HepG2 (cell line): ENCODE results near the gene IL26. TPM values are rescaled to one million over a fixed set of nuclear protein-coding genes. Genes with fewer than 3 reads are reported as not detected.

Experiments used
- ATAC-seq: fragments of 200-7000 bp; cut with Tn5 transposase; 3 replicates; pipeline ENCODE4 v1.9.1; 2020; ENCODE audit warnings: mild to moderate bottlenecking, moderate library complexity
- BruUV-seq: library from RNA; stranded (reverse); fragments of 400-500 nt; replicated peaks from 2 replicates; lab custom pipeline; 2021; lab: Mats Ljungman, UMichigan
- CTCF ChIA-PET: fragments of 300-600 bp; formaldehyde crosslinking; extraction: SDS; loops from one replicate; lab custom pipeline; 2021; ENCODE audit warnings: low total read pairs, inconsistent platforms, low intra/inter-chr PET ratio; lab: Yijun Ruan, JAX
- POLR2A ChIA-PET: fragments of 350-600 bp; sonication (Branson Sonifier 250); formaldehyde crosslinking; loops from one replicate; lab custom pipeline; 2020; ENCODE audit warnings: antibody characterized with exemption, inconsistent platforms; lab: Yijun Ruan, JAX
- DNase-seq: peaks from one replicate; pipeline ENCODE4 v3.0.0-alpha.2; 2015; ENCODE audit warnings: low spot score
- FAIRE-seq: peaks from 3 replicates; lab custom pipeline; 2011; peaks lifted over from hg19 to GRCh38; lab: Jason Lieb, UNC
- H2AFZ ChIP-seq: one replicate; pipeline ENCODE4 v1.6.1; 2011; ENCODE audit warnings: low read length, inconsistent platforms
- H3K27ac ChIP-seq: fragments of 300-600 bp; 3 replicates; pipeline ENCODE4 v1.8.0; 2011; ENCODE audit warnings: mixed run types, mild to moderate bottlenecking, mixed read lengths, low read length, inconsistent platforms; ENCODE audit not compliant: insufficient read depth; ENCODE audit errors: extremely low read length
- H3K27me3 ChIP-seq, 2 experiments: fragments of 200-600 bp in 1 of 2; 2 replicates in 1 of 2; 3 replicates in 1 of 2; pipeline versions ENCODE4 v1.6.0 to v1.8.0; 2011; ENCODE audit warnings: low read length in 2 of 2, mild to moderate bottlenecking in 2 of 2, moderate library complexity in 2 of 2, inconsistent platforms in 1 of 2; ENCODE audit not compliant: insufficient read depth in 2 of 2, control insufficient read depth in 1 of 2
- H3K36me3 ChIP-seq, 2 experiments: fragments of 200-600 bp in 1 of 2; replicated peaks in 1 of 2; 2 replicates in 1 of 2; 3 replicates in 1 of 2; pipeline versions ENCODE4 v1.5.1 to v1.8.0; 2011; ENCODE audit warnings: low read length in 2 of 2, inconsistent platforms in 1 of 2; ENCODE audit not compliant: insufficient read depth in 2 of 2, control insufficient read depth in 1 of 2
- H3K4me1 ChIP-seq: 2 replicates; pipeline ENCODE4 v1.5.1; 2012; ENCODE audit warnings: low read length, inconsistent platforms; ENCODE audit not compliant: insufficient read depth
- H3K4me2 ChIP-seq: 2 replicates; pipeline ENCODE4 v1.6.0; 2011; ENCODE audit warnings: low read depth, low read length, inconsistent platforms
- H3K4me3 ChIP-seq, 3 experiments: fragments of 200-600 bp in 1 of 3; sonication (generic), shearing (Covaris generic) in 1 of 3; replicated peaks in 1 of 3; 2 replicates each; pipeline ENCODE4 v1.5.1; 2011 to 2016; ENCODE audit warnings: low read length in 3 of 3, inconsistent platforms in 2 of 3, low read depth in 2 of 3, mild to moderate bottlenecking in 2 of 3, control low read depth in 1 of 3, mixed read lengths in 1 of 3; ENCODE audit not compliant: insufficient read depth in 1 of 3
- H3K79me2 ChIP-seq: one replicate; pipeline ENCODE4 v1.6.1; 2011; ENCODE audit warnings: low read length, inconsistent platforms; ENCODE audit not compliant: insufficient read depth
- H3K9ac ChIP-seq: 2 replicates; pipeline ENCODE4 v1.6.0; 2011; ENCODE audit warnings: mild to moderate bottlenecking, low read depth, low read length, inconsistent platforms; ENCODE audit not compliant: insufficient read depth
- H3K9me3 ChIP-seq: 2 replicates; pipeline ENCODE4 v1.5.1; 2012; ENCODE audit warnings: mild to moderate bottlenecking, low read length
- H4K20me1 ChIP-seq: 2 replicates; pipeline ENCODE4 v1.6.0; 2011; ENCODE audit warnings: inconsistent platforms, mild to moderate bottlenecking, low read length, moderate library complexity; ENCODE audit not compliant: insufficient read depth
- ATF7 ChIP-seq, 2 experiments: fragments of 450-650 bp in 1 of 2; sonication (generic) in 1 of 2; formaldehyde crosslinking in 1 of 2; IDR thresholded peaks; 2 replicates each; pipeline versions ENCODE4 v1.4.0 to v1.6.1; 2016 to 2020; ENCODE audit warnings: antibody characterized with exemption in 1 of 2, mild to moderate bottlenecking in 1 of 2, missing genetic modification reagents in 1 of 2
- HNF1B ChIP-seq: sonication (generic); formaldehyde crosslinking; IDR thresholded peaks from 2 replicates; pipeline ENCODE4 v1.5.1; 2020; ENCODE audit warnings: mild to moderate bottlenecking, moderate library complexity, missing genetic modification reagents
- JUND ChIP-seq: sonication (generic); formaldehyde crosslinking; IDR thresholded peaks from 2 replicates; pipeline ENCODE4 v1.8.0; 2022; ENCODE audit warnings: mild to moderate bottlenecking, missing genetic modification reagents
- ZHX1 ChIP-seq: sonication (generic); formaldehyde crosslinking; IDR thresholded peaks from 2 replicates; pipeline ENCODE4 v1.8.1; 2022; ENCODE audit warnings: low read depth, mild to moderate bottlenecking, missing genetic modification reagents
- ZNF550 ChIP-seq: sonication (generic); formaldehyde crosslinking; IDR thresholded peaks from 2 replicates; pipeline ENCODE4 v1.4.0; 2020; ENCODE audit warnings: mild to moderate bottlenecking, missing genetic modification reagents, borderline replicate concordance
- whole genome bisulfite sequencing: methylation state at CpG from one replicate; pipeline ENCODE4 v1.1.6; 2017; ENCODE audit warnings: low lambda C conversion rate; 5-methylcytosine and 5-hydroxymethylcytosine counted together
- in situ Hi-C: cut with HindIII; loops from 2 replicates; pipeline ENCODE4 v1.10.0; 2017; ENCODE audit warnings: low pct_unique_long_range_greater_than_20kb; ENCODE audit not compliant: extremely low pct_ligation_motif_present
- intact Hi-C: fragments of 100-400 bp; cut with micrococcal nuclease; formaldehyde crosslinking; loops from one replicate; pipeline ENCODE4 v1.10.0; 2022; ENCODE audit not compliant: unreplicated experiment
- polyA plus RNA-seq, 8 experiments: library from polyadenylated mRNA; depleted of rRNA in 3 of 8; stranded (reverse) in 7 of 8; unstranded in 1 of 8; fragments of >200 nt; fragmentation: Illumina TruSeq in 4 of 8; extraction: Trizol in 4 of 8; gene quantifications; 2 replicates each; pipeline versions ENCODE4 v1.2.1 to v1.2.3, GENCODE V29; 2011 to 2016; ENCODE audit warnings: low read depth in 4 of 8, missing spikeins in 1 of 8, mixed read lengths in 1 of 8; ENCODE audit not compliant: insufficient read depth in 1 of 8
- total RNA-seq, 5 experiments: library from RNA; depleted of rRNA; stranded (reverse); fragments of >200 nt; fragmentation: Illumina TruSeq; extraction: Trizol; gene quantifications; 2 replicates each; pipeline ENCODE4 v1.2.3, GENCODE V29; 2016; ENCODE audit warnings: low read depth in 1 of 5

Gene IL26
- total and polyA plus RNA-seq, 2 of the 13 experiments (the other 11 are each of a cell fraction or from before 2014, with no cell fraction given): not detected

DNA sequence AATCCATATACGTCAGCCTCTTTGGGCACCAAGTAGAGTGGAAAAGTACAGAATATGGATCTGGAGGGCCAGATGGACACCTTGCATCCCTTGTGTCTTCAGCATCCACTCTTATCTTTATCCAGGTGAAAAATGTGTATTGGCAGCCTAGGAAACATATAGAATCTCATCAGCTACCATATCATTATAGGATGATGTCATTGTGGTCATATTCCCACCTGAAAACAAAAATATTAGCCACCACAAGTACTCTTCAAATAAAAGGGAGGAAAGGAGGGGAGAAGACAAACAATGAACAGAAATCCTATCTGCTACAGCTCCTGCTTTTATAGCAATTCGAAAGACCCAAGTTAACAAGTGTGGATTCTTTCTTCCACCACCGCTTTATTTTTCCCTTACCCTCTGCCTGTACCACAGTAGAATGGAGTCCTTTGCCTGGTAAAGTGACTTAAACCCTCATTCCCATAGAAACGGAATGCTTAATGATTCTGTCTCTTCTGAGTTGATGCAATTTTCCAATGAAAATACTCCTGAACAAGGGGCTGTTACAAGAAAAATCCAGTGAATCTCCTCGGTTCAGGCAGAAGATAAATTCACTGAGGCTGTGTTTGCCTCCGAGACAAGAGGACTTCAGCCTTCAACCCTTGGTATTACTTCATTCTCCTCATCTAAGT is 13.8 kb upstream of the IL26 start:
- peaks cover 0 to 4% of the 10 kb centered on the region in 2 experiments; a peak in 2 of 5 replicates for H3K27me3 ChIP-seq
- peak; percentile 85 for TF ChIP-seq ATF7 (IDR thresholded peaks at IDR 0.05)
- TF ChIP-seq ATF7 (CRISPR knock-in tag; IDR thresholded peaks at IDR 0.05): no peak
- TF ChIP-seq ZHX1 (CRISPR knock-in tag): no peak
- no peaks in the 10 kb centered on the region for H3K9me3 ChIP-seq
- no peaks in the 10 kb centered on the region for H3K36me3 ChIP-seq
- POLR2A ChIA-PET: no interaction called here
- no peaks in the 10 kb centered on the region for H4K20me1 ChIP-seq
- no peak overlapping the region for H3K9ac ChIP-seq
- no peaks in the 10 kb centered on the region for H3K79me2 ChIP-seq
- CTCF ChIA-PET: no interaction called here
- H3K4me1 ChIP-seq: peaks cover 9% of the 10 kb centered on the region
- ATAC-seq: no peak
- no TSS peak for BruUV-seq
- no peak overlapping the region for H3K4me3 ChIP-seq
- no peak overlapping the region for H3K4me2 ChIP-seq
- no peak overlapping the region for H3K27ac ChIP-seq
- in situ Hi-C loops (no loop called here), intact Hi-C loops (no loop called here)
- no peak for DNase-seq
- no peak overlapping the region for H2AFZ ChIP-seq
- WGBS: 39% methylated on average over 6 of the region's 6 CpGs
- no peak for FAIRE-seq

DNA sequence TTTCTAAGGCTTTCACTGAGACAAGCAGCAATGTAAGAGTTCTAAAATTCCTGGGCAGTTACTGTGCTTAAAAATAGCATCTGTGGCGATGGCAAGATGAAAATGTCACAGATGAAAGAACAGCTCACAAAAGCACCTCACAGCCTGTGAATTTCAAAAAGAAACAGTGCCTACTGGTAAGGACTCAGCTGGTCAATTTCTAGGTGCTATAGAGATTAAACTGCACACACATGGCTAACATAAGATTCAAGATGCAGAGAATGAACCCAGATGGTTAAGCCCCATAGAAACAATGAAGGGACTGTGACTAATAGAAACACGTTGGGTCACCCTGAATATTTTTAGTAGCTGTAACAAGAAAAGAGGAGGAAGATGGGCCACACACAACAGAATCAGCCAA is 12.0 kb upstream of the IL26 start:
- no peak for DNase-seq
- H4K20me1 ChIP-seq: no peaks in the 10 kb centered on the region
- no peak for FAIRE-seq
- TF ChIP-seq ZNF550 (CRISPR knock-in tag) (no peak), JUND (CRISPR knock-in tag) (no peak), HNF1B (no peak)
- TF ChIP-seq, all 625 proteins: peak for 0
- intact Hi-C loops: no loop called here
- 50% methylated on average over 2 of the region's 2 CpGs for WGBS
- Histone ChIP-seq H3K4me2 (no peak overlapping the region), H3K9ac (no peak overlapping the region), H3K4me1 (peaks cover 9% of the 10 kb centered on the region), H3K27me3 (peaks cover 0 to 15% of the 10 kb centered on the region in 2 experiments; a peak in 2 of 5 replicates), H3K36me3 (no peaks in the 10 kb centered on the region), H3K27ac (no peak overlapping the region), H3K9me3 (no peaks in the 10 kb centered on the region), H2AFZ (peak overlapping the region; percentile 96), H3K79me2 (no peaks in the 10 kb centered on the region), H3K4me3 (no peak overlapping the region; a peak in 1 of 6 replicates)
- ATAC-seq: no peak
- ChIA-PET CTCF (no interaction called here), POLR2A (no interaction called here)
- in situ Hi-C loops: no loop called here
- no TSS peak for BruUV-seq
